HG03097 (cell line): ENCODE results near the gene SPDEF.

Source experiments
- ATAC-seq: cut with Tn5 transposase; IDR thresholded peaks from one replicate; pipeline ENCODE4 v1.9.1; 2021; ENCODE audit not compliant: unreplicated experiment, low FRiP score

Gene SPDEF

GRCh38 chr6:34517461-34517881 is 38.7 kb downstream of the SPDEF start:
- no peak for ATAC-seq

- no peak for ATAC-seq
Measured at GRCh38 chr6:34516391-34517324, 39.5 kb downstream of the SPDEF start.

- no peak for ATAC-seq
Measured at GRCh38 chr6:34515473-34516387, 40.4 kb downstream of the SPDEF start.

GRCh38 chr6:34514593-34515472 is 41.3 kb downstream of the SPDEF start:
- ATAC-seq: no peak

- no peak for ATAC-seq
Measured at GRCh38 chr6:34514112-34514511, 42.0 kb downstream of the SPDEF start.

GRCh38 chr6:34513646-34514045 is 42.5 kb downstream of the SPDEF start:
- ATAC-seq: no peak

- no peak for ATAC-seq
Measured at GRCh38 chr6:34512738-34513115, 43.4 kb downstream of the SPDEF start.

GRCh38 chr6:34511915-34512737 is 44.0 kb downstream of the SPDEF start:
- no peak for ATAC-seq

- no peak for ATAC-seq
Measured at GRCh38 chr6:34511214-34511914, 44.8 kb downstream of the SPDEF start.

- no peak for ATAC-seq
Measured at GRCh38 chr6:34510299-34510698, 45.8 kb downstream of the SPDEF start.

- ATAC-seq: no peak
Measured at GRCh38 chr6:34509782-34510181, 46.3 kb downstream of the SPDEF start.

GRCh38 chr6:34508425-34508824 is 47.7 kb downstream of the SPDEF start:
- ATAC-seq: no peak

GRCh38 chr6:34506718-34507117 is 49.4 kb downstream of the SPDEF start:
- no peak for ATAC-seq

- no peak for ATAC-seq
Measured at GRCh38 chr6:34497411-34497810, 58.7 kb downstream of the SPDEF start.

- no peak for ATAC-seq
Measured at GRCh38 chr6:34496103-34496685, 59.9 kb downstream of the SPDEF start.

- ATAC-seq: no peak
Measured at GRCh38 chr6:34494973-34495372, 61.2 kb downstream of the SPDEF start.

GRCh38 chr6:34493344-34493743 is 62.8 kb downstream of the SPDEF start:
- no peak for ATAC-seq

- no peak for ATAC-seq
Measured at GRCh38 chr6:34491091-34491430, 65.1 kb downstream of the SPDEF start.
